HEK293 (cell line): ENCODE results near the gene CLK4.

Experiments used
- CTCF ChIP-seq: fragments of 450-650 bp; formaldehyde crosslinking; IDR thresholded peaks from 2 replicates; pipeline ENCODE4 v1.5.1; 2016; ENCODE audit warnings: missing biosample characterization, missing genetic modification characterization
- ZSCAN4 ChIP-seq: fragments of 450-650 bp; formaldehyde crosslinking; IDR thresholded peaks from 2 replicates; pipeline ENCODE4 v1.5.1; 2017; ENCODE audit warnings: missing biosample characterization, missing genetic modification characterization
- TF ChIP-seq, protein P1 (sequence below): fragments of 450-650 bp; formaldehyde crosslinking; IDR thresholded peaks from 2 replicates; pipeline ENCODE4 v1.5.1; 2016; ENCODE audit warnings: missing biosample characterization, missing genetic modification characterization
- TF ChIP-seq, protein P2 (sequence below): fragments of 450-650 bp; formaldehyde crosslinking; IDR thresholded peaks from 2 replicates; pipeline ENCODE4 v1.5.1; 2016; ENCODE audit warnings: missing biosample characterization, missing genetic modification characterization

GRCh38 chr5:178644826-178645545, 18.1 kb upstream of the CLK4 start:
- TF ChIP-seq, protein P1, sequence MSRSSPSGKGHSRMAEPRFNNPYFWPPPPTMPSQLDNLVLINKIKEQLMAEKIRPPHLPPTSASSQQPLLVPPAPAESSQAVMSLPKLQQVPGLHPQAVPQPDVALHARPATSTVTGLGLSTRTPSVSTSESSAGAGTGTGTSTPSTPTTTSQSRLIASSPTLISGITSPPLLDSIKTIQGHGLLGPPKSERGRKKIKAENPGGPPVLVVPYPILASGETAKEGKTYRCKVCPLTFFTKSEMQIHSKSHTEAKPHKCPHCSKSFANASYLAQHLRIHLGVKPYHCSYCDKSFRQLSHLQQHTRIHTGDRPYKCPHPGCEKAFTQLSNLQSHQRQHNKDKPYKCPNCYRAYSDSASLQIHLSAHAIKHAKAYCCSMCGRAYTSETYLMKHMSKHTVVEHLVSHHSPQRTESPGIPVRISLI (tag by site-specific recombination), result no peak
- TF ChIP-seq CTCF (tag by site-specific recombination), result no peak
- TF ChIP-seq, protein P2, sequence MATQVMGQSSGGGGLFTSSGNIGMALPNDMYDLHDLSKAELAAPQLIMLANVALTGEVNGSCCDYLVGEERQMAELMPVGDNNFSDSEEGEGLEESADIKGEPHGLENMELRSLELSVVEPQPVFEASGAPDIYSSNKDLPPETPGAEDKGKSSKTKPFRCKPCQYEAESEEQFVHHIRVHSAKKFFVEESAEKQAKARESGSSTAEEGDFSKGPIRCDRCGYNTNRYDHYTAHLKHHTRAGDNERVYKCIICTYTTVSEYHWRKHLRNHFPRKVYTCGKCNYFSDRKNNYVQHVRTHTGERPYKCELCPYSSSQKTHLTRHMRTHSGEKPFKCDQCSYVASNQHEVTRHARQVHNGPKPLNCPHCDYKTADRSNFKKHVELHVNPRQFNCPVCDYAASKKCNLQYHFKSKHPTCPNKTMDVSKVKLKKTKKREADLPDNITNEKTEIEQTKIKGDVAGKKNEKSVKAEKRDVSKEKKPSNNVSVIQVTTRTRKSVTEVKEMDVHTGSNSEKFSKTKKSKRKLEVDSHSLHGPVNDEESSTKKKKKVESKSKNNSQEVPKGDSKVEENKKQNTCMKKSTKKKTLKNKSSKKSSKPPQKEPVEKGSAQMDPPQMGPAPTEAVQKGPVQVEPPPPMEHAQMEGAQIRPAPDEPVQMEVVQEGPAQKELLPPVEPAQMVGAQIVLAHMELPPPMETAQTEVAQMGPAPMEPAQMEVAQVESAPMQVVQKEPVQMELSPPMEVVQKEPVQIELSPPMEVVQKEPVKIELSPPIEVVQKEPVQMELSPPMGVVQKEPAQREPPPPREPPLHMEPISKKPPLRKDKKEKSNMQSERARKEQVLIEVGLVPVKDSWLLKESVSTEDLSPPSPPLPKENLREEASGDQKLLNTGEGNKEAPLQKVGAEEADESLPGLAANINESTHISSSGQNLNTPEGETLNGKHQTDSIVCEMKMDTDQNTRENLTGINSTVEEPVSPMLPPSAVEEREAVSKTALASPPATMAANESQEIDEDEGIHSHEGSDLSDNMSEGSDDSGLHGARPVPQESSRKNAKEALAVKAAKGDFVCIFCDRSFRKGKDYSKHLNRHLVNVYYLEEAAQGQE (tag by site-specific recombination), result no peak
- no peak for TF ChIP-seq ZSCAN4 (tag by site-specific recombination)
